GM13976 (cell line): Measurements from ENCODE around the gene CCDC40.
A peak's percentile ranks its signal among the peaks of the same experiment; 100 is the strongest.
"Not testable (repeated sequence)": the region's sequence is repeated elsewhere in the genome, so short reads cannot be mapped to it uniquely, and the experiment has no call there.

Source experiments
- DNase-seq: peaks from one replicate; pipeline ENCODE4 v3.0.0; 2012; ENCODE audit warnings: low spot score
- in situ Hi-C: fragments of 300-500 bp; cut with MboI; formaldehyde crosslinking; loops from one replicate; pipeline ENCODE4 v1.12.0; 2022; ENCODE audit warnings: low sequenced_read_pairs, mixed read lengths, inconsistent platforms; ENCODE audit not compliant: unreplicated experiment
- TF ChIP-seq, protein P1 (sequence below): IDR thresholded peaks from 2 replicates; pipeline ENCODE4 v1.5.1; 2012; ENCODE audit warnings: borderline replicate concordance, mild to moderate bottlenecking; ENCODE audit not compliant: insufficient read depth; ENCODE audit errors: extremely low read depth, missing control alignments, control extremely low read depth

Gene CCDC40

DNA sequence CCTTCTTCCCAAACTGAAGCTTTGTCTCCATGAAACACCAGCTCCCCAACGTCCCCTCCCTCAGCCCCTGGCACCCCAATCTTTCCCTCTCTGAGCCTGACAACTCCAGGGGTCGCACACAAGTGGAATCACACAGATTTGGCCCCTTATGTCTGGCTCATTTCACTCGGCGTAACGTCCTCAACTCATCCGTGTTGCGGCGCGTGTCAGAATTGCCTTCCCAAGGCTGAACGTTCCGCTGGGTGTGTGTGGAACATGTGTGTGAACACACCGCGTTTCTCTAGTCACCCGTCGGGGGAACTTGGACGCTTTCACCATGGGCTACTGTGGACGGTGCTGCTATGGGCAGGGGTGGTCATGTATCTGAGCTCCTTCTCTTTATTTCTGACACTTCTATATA lies 45.7 kb upstream of the CCDC40 start:
- TF ChIP-seq, protein P1, sequence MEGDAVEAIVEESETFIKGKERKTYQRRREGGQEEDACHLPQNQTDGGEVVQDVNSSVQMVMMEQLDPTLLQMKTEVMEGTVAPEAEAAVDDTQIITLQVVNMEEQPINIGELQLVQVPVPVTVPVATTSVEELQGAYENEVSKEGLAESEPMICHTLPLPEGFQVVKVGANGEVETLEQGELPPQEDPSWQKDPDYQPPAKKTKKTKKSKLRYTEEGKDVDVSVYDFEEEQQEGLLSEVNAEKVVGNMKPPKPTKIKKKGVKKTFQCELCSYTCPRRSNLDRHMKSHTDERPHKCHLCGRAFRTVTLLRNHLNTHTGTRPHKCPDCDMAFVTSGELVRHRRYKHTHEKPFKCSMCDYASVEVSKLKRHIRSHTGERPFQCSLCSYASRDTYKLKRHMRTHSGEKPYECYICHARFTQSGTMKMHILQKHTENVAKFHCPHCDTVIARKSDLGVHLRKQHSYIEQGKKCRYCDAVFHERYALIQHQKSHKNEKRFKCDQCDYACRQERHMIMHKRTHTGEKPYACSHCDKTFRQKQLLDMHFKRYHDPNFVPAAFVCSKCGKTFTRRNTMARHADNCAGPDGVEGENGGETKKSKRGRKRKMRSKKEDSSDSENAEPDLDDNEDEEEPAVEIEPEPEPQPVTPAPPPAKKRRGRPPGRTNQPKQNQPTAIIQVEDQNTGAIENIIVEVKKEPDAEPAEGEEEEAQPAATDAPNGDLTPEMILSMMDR, result no peak
- DNase-seq, result no peak
- in situ Hi-C loops, result no loop called here

DNA sequence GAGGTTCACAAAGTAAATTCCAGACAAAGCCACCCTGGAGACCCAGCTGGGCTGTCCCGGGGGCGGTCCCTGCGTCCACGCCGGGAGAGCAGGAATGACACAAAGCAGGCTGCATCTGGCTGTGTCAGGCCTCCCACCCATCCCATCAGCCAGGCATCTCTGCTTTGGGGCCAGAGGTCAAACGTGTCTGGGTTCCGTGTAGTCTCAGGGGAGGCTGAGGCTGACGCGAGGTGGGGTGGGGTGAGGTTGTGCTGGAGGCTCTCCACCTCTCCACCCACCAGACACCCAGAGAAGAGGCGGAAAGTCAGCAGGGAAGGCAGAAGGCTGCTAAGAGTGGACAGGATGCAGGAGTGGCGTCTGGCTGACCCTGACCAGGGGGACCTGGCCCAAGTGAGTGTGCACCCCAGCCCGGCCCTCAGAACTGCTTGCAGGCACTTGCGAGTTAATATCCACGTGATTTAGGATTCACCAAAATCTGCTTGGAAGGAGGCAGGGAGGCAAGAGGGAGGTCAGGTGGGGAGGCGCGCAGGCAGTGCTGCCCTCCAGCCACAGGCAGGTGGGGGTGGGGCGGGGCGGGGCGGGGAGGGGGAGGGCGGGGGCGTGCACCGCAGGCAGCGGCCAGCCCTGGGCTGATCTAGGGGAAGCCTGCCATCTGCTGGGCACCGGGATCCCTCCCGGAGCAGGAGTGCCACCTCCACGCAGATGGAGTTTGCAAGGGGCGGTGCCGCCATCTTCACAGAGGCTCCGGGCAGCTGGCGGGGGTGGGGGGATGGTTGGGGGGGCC lies 45.1 kb upstream of the CCDC40 start:
- DNase-seq, result peak; percentile 84
- TF ChIP-seq, protein P1, result peak; percentile 64
- in situ Hi-C loops, result no loop called here

DNA sequence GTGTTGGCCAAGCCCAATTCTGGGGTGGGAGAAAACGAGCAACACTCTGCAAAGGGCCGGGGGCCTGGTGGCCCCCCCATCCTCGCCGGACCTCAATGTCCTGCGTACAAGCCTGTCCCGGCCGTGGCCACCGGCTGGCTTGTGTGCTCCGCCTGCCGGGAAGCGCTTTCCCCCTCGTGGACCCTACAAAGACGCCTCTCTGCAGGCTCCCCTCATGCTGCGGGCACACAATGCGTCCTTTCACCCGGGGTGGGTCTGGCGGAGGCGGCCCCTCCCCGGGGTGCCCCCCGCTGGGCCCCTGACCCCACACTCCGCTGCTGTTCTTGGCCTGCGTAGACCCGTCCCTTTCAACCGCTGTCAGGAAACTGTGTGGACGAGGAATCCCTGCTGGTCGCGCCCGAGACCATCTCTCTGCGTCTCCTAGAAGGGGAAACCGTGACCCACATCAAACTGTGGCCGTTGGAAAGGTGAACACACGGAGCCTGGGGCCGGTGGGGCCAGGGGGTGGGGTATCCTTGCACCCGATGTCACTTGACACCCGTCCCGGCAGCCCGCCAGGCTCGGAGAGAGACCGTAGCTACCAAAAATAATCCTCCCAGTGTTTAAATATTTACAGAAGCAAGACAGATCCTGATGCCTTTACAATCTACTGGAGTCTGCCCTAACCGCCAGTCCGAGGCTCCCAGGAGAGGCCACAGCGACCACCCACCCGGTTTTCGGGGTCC lies 44.4 kb upstream of the CCDC40 start:
- in situ Hi-C loops, result no loop called here
- DNase-seq, result no peak
- TF ChIP-seq, protein P1, result no peak

DNA sequence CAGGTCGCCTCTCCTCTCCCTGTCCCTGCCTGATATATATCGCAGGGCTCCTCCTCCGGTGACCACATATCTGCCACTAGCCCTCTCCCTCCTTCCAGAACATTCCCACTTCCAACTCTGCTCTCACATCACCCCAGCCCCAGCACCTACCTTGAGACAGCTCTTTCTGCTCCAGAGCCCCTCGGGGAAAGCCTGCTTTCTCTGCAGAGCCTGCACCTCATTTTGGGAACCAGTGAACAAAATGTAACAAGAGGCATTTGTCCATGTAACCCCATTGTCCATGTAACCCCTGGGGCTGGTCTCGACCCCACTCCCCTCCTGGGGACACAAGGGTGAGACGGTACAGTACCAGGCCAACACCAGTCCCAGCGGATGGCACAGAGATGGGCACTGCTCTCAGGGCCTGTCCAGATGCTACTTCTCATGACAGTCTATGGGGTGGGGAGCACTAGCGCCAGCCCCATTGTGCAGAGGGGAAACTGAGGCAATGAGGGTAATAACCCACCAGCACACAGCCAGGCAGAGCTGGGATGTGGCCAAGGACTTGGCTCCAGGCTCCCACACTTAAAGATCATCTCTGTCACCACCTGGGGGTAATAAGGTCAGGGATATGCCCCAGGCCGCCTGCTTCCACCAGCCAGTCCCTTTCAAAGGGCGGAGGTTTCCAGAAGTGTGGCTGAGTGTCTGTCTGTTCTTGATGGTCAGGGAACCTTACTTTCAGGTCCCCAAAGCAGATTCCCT lies 43.6 kb upstream of the CCDC40 start:
- no peak for DNase-seq
- TF ChIP-seq, protein P1, result no peak
- in situ Hi-C loops, result no loop called here

DNA sequence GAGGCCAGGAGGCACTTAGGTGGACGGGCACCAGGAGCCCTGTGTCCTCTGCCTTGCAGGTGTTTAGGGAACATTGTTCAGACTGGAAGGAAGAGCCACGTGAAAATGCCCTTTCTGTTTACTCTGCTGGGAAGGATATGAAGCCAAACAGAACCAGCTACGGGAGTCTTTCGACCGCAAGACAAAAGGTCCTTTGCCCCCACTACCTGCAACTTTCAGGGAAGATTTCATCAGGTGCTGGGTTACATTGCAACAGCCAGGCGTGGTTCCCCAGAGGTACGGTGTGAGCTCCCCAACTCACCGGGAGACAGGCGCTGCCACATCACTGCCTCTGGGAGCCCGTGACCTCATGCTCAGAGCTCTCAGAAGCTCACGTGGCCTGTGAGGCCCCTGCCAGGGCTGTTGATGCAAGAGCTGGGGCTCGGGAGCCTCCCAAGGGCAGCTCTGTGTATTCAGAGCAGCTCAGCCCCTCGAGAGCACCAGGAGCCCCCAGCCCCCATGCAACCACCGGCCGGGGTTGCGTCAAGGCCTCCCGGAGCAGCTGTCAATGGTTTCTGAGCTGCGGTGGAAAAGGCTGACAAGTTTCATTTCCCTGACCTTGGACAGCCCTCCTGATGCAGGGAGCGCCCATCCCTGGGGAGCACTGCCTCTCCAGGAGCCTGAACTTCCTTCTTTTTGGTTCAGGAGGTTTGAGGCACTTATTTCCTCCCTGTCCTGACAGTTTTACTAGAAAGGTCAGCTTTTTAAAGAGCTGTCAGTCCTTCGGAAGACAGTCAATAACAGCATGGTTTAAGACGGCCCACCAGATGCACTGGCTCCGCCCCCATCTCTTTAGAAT lies 42.8 kb upstream of the CCDC40 start:
- in situ Hi-C loops, result no loop called here
- no peak for DNase-seq
- TF ChIP-seq, protein P1, result no peak

DNA sequence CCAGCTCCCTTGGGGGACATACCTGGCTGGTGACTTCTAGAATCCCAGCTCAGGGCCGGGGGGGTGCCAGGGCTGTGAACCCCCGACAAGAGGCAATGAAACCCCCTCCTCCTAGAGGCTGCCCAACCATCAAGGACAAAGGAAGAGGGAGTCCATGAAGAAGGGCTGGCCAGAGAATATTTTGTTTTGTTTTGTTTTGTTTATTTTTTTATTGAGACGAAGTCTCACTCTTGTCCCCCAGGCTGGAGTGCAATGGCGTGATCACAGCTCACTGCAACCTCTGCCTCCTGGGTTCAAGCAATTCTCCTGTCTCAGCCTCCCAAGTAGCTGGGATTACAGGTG lies 42.2 kb upstream of the CCDC40 start:
- in situ Hi-C loops, DNase-seq: not testable (repeated sequence)
